SK-N-DZ (cell line): ENCODE measurements around the gene RHOJ. TPM values are rescaled to one million over a fixed set of nuclear protein-coding genes. Genes with fewer than 3 reads are reported as not detected.
"Not testable (repeated sequence)": the region's sequence is repeated elsewhere in the genome, so short reads cannot be mapped to it uniquely, and the experiment has no call there.

ENCODE experiments used
- DNase-seq: peaks from one replicate; pipeline ENCODE4 v3.0.0-alpha.2; 2015; ENCODE audit warnings: low spot score
- polyA plus RNA-seq, 2 experiments: library from polyadenylated mRNA; depleted of rRNA; stranded (reverse); fragments of >200 nt; gene quantifications; 2 replicates each; pipeline ENCODE4 v1.2.3, GENCODE V29; 2014

RHOJ gene
- not detected in 2 replicates for polyA plus RNA-seq (2014; cell fraction: cytosol; rRNA removed)
- not detected in 2 replicates for polyA plus RNA-seq (2014; cell fraction: nucleus; rRNA removed)

DNA sequence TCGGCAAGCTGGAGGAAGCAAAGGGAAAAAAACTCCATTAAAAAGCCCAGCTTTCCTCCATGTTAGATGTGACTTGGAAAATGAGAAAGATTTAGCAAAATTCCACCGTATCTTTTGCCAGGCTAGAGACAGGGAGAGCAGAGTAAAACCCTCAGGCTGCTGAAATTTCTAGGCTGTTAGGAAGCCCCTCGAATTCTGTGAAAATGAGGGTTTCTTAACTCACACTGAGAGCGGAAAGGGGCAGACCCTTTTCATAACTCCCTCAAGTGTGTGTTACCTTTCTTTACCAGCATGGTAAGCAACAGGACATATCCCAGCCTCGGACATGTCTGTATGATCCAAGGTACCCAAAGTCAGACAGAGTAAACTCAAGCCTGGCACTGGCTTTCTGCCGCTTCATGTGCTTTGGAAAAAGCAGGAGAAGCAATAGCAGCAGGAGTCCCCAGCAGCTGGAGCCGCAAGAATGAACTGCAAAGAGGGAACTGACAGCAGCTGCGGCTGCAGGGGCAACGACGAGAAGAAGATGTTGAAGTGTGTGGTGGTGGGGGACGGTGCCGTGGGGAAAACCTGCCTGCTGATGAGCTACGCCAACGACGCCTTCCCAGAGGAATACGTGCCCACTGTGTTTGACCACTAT, at the start of gene RHOJ:
Gene RHOJ (plus strand): TSS at position 37 of the 637 bp plus-strand sequence. CDS start 427 bp downstream, at position 464.
- no peak for DNase-seq

DNA sequence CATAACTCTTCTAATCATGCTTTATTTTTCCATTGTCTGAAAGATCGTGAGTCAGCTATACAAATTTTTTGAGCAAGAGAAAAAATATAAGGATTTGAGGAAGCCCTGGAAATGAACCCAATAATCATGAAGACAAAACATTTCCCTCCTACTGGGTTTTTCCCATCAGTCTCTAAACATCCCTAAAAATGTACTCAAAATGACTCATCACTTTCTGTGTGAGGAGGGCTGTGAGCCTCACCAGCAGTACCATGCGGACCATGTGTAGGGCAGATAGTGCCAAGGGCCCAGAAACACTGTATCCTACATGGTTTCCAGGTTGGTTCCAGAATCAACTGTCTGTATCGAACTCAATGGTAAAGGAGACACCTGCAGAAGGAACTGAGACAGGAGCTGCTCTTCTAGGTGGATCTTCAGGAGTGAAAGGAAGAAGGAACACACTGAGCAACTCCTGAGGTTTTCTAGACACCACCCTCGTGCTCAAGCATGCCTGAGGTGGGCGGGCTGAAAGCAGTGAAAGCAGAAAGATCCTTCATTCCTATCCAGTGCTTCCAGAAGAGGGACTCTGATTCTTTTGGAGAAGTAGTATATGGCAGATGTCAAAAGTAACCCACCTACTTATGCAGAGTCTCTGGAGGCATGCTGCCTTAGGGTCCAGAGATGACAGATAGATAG, 48.6 kb upstream of the RHOJ start:
- no peak for DNase-seq

DNA sequence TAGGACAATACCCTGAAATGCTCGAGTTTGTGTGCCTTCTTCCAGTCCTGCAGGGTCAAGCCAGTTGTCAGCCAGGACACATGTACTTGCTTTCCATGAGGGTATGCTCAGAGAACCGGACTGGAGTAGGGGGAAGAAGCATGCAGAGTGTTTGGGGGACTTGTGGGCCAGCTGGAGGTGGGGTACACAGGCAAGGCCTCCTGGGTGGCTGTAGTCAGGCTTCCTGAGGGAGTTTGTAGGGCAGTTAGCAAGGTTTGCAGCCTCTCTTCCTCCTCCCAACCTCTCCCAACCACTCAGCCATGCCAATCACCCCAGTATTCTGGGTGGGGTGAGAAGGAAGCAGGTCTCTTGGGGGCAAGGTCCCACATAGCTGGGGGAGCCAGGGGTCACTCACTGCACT, 47.0 kb upstream of the RHOJ start:
- no peak for DNase-seq

DNA sequence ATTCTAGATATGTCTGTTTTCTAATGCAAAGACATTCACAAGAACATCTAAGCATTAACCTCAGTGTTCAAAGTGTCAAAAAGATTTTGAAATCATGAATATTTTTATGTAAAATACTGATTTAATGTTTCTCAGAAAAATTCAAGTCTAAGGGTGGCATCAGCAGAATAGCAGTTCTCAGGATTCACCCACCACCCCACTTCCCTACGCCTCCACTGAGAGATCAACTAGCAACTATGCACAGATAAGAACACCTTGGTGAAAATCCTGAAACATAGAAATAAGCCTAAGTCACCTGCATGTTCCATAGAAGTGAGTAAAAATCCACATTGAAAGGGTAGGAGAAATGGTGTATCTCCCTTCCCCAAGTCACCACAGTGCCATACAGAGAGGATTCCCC, 40.9 kb upstream of the RHOJ start:
- no peak for DNase-seq

DNA sequence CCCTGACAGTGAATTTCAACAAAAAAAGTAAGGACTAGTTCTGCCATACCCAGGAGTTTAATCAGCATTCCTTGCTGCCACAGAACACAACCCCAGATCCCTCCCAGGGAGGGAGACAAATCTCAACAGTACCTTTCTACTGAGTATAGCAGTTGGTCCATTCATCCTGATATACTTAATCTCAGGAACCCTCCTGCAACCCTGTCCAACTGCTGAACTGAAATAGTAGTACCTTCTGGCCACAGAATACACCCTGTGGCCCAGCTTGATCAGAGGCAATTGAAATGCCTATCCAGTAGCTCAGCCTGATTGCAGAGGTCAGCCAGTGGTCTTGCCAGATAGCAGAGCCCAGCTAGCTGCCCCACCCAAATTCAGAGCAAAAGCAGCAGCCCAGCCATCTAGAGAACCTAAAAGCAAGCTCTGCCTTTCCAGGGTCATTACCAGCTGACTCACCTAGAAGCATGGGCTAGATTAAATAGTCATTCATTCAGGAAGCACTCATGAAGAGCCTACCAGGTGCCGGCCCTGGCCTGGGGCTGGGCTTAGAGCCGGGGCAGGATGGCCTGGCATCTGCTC, 40.0 kb upstream of the RHOJ start:
- no peak for DNase-seq

DNA sequence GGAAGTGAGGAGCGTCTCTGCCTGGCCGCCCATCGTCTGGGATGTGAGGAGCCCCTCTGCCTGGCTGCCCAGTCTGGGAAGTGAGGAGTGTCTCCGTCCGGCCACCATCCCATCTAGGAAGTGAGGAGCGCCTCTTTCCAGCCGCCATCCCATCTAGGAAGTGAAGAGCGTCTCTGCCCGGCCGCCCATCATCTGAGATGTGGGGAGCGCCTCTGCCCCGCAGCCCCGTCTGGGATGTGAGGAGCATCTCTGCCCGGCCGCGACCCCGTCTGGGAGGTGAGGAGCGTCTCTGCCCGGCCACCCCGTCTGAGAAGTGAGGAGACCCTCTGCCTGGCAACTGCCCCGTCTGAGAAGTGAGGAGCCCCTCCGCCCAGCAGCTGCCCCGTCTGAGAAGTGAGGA, 39.0 kb upstream of the RHOJ start:
- not testable (repeated sequence) for DNase-seq

DNA sequence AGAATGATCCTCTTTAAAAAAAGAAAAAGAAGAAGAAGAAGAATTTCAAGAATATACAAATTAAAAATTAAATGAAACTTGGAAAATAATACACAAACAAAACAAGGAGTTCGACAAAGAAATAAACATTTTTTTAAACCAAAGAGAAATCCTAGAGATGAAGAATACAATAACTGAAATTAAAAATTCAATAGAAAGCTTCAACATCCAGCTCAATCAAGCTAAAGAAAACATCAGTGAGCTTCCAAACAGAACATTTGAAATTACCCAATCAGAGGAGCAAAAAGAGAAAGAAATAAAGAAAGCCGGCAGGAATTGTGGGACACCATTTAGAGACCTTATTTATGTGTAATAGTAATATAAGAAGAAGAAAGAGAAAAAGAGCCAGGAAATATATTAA, 37.2 kb upstream of the RHOJ start:
- no peak for DNase-seq

DNA sequence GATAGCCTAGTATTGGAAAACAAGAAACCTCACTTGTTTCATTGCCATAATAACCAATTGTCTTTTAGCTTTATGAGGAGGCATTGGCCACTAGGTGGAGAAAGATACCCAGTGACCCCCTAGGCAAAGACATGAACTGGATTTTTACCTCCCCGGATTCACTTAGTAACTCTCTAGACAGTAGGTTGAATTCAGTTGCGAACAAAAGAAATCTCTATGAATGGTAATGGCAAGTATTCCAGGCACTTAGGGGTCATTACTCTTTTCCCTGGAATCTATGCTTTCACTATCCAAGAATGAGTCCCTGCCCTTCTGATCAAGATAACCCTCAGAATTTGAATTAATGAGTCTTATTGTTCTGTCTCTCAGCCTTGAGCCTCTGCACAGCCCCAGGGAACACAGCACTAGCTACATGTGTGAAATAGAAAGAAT, 29.5 kb upstream of the RHOJ start:
- peak; percentile 2 for DNase-seq

DNA sequence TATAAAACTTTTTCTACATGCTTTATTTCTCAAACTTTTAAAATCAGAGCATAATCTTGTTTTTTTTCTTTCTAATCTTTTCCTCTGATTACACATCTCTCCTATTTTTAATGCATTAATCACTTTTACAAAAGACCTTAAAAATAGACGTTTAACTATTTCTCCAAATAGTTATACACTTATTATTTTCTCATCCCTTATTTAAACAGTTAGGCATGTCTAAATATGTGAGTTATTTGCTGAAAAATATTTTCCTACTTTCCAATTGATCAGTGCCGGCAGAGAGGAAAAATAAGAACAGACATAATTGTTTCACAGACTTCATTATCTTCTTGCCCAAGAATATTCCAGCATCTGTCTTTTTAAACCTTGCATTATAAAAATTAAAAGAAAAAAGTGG, 28.7 kb upstream of the RHOJ start:
- DNase-seq, result no peak

DNA sequence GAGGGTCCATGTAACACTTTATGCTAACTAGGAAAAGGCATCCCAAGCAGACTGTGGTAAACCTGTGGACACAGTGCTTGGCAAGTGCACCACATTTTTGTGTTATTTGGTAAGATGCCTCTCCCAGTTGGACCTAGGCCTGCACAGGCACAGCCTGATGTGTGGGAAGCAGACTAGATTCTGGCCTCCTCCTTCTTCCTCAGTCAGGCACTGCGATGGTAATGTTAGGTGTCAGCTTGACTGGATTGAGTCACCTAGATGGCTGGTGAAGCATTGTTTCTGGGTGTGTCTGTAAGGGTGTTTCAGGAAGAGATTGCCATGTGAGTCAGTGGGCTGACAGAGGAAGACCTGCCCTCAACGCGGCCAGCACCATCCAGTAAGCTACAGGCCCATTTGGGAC, 25.3 kb upstream of the RHOJ start:
- no peak for DNase-seq

DNA sequence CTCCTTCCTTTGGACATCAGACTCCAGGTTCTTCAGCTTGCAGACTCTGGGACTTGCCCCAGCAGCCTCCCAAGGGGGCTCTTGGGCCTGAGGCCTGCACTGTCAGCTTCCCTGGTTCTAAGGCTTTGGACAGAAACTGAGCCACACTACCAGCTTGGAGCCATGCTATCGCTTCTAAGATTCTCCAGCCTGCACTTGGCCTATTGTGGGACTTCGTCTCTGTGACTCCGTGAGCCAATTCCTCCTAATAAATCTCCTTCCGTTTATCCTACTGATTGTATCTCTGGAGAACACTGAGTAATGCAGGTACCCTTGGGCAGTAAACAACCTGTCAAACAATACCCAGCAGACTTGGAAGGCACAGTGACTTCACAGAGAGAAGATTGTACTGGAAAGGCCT, 24.9 kb upstream of the RHOJ start:
- DNase-seq, result no peak

DNA sequence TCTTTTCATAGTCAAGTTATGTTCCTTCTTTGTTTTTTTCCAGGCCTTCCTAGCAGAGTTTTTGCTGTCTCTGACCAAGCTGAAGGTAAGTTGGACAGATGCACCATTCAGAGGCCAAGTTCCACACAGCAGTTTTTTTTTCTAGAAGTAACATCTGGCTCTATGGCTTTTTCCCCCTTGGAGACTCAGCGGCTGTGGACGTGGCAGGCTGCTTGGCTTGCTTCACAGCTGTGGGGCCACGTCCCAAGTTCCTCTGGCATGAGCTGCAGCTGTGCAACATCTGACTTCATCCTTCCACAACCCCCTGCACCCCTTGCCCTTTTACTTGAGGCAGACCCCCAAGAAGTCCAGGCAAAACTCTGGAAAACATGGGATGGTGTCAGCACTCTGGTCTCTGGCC, 24.2 kb upstream of the RHOJ start:
- no peak for DNase-seq

DNA sequence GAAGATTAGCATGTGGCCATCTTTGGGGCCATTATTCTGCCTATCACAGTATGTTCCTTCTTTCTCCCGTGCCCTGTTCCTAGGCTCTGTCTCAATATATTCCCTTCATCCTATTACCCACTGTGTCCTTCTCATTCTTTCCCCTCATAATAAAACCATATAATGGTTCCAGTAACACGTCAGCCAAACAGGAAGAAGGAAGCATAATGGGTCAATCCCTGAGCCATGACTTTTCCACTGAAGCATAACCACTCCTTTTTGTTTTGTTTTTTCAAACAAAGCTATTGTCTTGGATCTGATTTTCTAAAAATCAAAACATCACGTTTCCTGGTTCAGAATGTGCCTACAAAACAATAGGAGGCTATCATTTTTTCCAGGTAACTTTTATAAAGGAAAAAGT, 21.3 kb upstream of the RHOJ start:
- DNase-seq, result no peak

DNA sequence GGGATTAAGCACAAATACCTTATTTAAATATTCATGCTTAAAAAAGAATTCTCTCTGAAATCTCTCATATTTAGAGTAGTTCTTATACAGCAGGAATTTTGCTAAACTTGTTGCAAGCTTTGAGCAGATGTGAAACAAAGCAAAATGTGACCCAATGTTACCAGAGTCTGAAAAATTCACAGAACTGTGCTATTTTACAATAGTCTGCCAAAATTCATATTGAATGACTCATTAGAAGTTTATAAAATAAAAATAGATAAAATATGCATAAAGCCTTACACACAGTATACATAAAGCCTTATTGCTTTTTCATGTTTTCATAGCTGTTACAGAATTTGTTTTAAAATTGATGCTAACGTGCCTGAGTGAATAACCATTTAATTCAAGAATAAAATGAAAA, 17.8 kb upstream of the RHOJ start:
- no peak for DNase-seq

DNA sequence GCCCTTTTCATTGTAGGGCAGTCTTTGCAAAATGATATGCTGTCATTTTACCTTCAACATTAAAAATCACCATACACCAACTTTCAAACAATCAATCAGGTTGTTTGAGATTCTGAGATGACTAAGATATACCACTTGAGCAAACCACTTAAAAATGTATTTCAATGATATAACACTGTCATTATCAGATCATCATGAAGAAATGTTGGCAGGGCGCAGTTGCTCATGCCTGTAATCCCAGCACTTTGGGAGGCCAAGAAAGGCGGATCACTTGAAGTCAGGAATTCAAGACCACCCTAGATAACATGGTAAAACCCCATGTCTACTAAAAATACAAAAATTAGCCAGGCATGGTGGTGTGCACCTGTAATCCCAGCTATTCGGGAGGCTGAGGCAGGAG, 13.0 kb upstream of the RHOJ start:
- DNase-seq, result no peak

DNA sequence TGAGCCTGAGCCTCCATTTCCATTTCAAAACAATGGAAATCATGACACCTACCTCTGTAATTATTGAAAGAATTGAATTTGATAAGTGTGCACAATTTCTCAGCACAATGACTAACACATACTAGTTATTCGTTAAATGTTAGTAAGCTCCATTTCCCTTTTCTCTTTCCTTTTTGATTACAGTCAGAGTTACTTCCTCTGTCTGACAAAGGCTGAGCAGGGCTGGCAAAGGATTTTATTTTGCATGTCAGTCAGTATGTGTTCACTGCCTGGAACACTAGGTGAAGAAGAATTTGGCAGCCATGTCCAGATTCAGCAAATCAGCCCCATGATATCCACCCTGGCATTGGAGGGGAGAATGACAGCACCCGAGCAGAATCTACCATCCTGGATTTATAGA, 12.2 kb upstream of the RHOJ start:
- DNase-seq, result no peak

DNA sequence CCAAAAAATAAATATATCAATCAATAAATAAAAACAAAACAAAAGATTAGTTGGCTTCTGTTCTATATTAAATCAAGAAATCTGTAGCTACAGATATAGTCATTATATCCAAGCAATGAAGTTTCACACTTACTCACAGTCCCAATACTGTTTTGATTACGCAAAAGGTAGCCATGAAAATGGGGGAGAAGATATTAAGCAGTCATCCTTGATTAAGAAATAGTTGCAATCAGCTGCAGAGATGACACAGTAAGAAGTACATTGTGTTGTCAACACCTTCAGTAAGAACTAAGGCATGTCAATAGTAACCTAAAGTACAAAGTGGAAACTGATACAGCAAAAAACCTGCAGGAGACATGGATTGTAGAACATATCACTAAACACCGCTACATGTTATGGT, 11.0 kb upstream of the RHOJ start:
- no peak for DNase-seq

DNA sequence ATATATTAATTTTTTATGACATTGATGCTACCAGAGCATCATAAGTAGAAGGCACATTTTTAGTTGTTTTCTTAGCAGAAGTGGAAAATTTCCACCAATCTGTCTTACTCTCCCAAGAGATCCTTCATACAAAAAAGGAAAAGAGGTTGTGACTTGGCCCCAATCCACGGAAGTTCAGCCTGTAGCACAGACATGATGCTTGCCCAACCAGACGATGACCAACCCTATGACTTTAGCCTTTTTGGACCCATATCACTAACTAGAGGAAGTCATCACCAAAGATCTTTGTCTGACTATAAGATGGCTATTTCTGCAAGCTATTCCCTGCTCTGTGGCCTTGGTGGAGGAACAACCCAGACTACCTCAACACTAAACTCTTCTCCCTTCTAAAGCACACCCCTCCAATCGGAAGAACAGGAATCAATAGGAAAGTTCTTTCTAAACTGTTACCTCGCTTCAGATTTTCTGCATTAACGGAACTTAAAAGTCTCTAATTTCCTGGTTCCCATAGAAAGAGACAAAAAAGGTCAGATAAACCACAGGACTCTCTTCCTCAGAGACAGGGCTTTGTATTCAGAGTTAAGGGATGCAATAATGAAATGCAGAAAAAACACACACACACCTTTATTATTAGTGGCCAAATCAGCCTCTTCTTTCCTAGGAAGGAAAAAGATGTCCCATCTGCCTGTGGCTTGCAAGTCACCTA, 4.1 kb upstream of the RHOJ start:
- no peak for DNase-seq

DNA sequence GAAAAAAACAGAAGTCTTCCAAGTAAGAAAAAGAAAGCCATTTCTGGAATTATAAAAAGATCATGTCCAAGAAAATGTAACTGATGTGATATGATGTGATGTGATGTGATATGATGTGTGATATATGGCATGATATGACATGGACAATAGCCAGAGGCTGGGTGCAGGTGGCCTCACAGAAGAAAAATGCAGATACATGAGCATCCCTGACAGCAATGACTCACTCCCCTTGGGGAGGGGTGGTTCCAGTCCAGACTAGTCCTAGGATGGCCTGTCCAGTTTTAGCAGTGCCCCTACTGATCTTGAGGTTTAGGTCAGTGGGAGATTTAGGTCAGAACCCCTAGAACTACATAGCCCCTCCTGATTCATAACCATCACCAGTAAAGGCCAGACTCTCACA, 3.5 kb upstream of the RHOJ start:
- no peak for DNase-seq

DNA sequence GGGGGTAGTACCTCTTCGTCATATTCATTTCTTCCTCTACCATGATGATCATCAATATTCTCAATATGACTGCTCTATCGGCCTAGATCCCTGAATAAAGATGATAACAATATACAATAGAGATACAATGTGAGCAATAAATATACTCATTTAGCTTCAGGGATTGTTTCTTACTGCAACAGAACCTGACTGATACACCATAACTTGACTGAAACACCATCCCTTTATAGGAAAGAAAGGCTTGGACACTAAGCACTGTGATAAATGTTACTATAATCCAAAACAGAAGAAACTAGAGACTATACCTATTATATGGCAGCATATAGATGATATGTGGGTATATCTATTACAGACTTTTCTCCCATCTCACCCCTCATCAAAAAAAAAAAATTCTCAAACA, 1.2 kb upstream of the RHOJ start:
- DNase-seq, result no peak

DNA sequence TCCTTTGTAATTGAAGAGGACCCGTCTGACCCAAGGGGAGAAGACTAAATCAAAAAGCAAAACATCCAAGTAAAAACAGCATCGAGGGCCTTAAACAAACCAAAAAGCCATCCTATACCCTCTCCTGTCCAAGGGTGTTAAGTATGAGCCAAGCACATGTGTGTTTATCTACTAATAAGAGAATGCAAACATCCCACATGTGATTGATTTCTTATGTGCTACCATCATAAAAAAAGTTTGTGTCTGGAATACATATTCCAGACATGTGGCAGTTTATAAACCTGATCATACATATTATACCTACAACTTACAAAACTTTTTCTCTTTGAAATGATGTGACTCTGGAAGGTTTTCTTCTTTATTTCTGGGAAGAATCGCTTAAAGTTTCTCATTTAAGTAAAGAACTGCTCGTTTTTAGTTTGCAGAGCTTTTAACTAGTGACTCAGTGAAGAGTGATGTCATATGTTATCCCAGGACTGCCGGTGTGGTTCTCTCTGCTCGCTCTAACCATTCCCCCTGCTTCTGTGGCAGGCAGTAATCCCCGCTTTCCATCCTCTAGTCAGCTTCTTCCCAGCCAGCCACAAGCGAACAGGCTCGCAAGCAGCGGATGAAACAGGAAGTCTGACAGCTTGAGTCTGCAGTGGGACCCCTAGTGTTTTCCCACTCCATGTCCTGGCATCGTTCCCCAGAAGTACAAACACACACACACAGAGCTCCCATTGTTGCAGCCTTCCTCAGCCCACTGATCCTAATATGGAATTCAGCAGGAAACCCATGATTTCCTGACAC, 431 bp upstream of the RHOJ start:
- DNase-seq, result peak; percentile 4
